GM19463 (cell line): Measurements from ENCODE around the gene PEF1.
"Not testable (repeated sequence)": the region's sequence is repeated elsewhere in the genome, so short reads cannot be mapped to it uniquely, and the experiment has no call there.

Source experiments
- ATAC-seq: cut with Tn5 transposase; IDR thresholded peaks from one replicate; pipeline ENCODE4 v1.9.1; 2021; ENCODE audit warnings: mild to moderate bottlenecking, moderate library complexity; ENCODE audit not compliant: unreplicated experiment

Gene PEF1

DNA sequence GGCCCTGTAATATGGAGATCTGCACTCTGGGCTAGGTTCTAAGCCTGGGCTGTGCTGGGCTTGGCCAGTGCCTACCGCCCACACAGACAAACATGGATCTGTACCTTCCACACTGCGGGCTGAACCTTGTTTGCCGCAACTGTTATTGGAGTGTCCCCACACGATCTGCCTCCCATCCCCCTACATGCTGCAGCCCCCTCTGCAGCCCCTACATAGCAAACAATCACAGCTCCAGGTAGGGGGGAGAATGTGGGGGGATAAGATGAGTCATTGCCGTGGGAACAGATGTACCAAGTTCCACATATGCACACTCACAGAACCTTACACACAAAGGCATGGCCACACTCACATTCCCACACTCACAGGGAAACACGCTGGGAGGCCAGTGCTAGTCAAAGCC is 29.3 kb downstream of the PEF1 start:
- ATAC-seq, result no peak

DNA sequence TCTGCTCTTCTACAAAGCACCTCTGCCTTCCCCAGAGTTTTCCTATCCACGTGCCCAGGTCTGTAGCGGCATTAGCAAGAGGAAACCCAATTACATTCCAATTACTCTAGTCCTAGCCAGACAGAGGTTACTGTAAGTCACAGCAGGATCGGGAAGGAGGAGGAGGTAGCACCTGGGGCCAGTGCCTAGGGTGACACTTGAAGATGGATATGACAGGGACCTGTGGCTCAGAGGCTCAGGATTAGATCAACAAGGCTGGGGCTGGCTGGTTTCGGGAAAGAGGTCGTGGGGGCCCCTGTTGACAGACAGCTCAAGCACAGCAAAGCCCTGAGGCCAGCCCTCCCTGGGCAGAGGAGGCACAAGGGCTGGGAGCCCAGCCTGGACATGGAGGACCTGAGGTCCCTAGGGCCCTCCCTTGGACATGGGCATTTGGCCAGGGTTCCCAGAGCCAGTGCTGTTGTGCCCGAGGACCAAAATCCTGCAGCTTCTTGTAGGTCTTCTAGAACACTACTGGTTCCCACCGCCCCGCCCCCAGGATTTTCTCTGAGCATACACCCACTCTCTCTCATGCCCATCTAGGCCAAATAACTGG is 30.2 kb downstream of the PEF1 start:
- ATAC-seq, result no peak

DNA sequence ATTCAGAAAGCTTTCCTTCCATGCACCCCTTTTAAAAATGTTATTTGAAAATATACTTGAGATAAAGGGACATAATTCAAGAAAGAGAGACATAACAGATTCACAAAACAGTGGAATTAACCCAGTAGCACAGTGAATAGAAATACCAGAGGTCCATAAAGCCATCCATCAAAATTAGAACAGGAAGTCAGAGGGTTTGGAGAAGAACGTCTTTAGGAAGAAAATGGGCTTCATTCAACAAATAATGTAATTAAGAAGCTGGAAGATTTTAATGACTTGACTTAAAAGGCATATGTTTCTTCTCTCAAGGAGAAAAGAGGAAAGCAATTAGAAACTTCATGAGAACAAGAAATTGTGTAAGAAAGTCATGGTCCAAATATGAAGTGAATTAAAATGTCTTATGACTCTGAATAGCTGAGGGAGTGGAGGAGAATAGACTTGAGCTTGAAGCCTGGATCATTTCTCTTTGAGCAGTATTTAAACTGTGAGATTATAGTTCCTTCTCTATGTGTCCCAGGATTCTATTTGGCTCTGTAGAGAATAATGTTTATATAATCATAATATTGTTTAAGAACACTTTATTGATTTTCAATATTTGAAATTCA is 35.1 kb downstream of the PEF1 start:
- no peak for ATAC-seq

DNA sequence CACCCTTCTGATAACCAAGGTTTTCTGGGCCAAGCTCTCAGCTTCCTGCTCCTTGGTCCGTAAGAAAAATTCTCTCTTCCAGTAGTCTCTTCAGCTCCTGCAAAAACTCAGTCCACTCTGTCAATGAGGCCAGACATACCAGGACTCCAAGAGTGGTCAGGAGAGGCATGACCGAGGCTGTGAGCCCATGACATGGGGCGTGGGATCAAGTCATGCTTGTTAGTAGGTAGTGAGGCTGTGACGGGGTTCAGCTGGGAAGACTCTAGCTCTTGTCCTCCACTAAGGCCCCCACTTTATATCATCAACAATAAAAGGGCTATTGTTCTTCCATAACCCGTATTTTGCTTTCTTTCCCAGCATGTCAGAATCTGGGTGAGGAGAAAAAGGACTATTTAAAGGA is 37.3 kb downstream of the PEF1 start:
- no peak for ATAC-seq

DNA sequence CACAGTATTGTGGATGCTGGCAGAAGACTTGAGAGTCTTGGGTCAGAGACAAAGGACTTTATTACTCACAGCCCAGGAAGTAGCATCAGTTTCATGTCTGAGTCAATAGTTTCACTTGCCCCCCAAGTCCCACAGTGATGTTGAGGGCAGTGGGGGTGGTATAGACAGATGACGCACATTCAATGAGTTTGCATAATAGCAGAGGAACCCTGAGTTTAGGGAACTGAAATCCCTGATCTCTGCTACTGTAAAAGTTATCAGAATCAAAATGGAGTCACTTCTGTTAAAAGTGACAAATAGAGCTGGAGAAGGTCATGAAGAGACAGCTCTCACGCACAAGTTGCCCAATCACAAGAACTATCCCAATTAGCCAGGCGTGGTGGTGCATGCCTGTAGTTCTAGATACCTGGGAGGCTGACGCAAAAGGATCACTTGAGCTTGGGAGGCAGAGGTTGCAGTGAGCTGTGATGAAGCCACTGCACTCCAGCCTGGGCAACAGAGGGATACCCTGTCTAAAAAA is 38.7 kb downstream of the PEF1 start:
- ATAC-seq, result peak; percentile 92

DNA sequence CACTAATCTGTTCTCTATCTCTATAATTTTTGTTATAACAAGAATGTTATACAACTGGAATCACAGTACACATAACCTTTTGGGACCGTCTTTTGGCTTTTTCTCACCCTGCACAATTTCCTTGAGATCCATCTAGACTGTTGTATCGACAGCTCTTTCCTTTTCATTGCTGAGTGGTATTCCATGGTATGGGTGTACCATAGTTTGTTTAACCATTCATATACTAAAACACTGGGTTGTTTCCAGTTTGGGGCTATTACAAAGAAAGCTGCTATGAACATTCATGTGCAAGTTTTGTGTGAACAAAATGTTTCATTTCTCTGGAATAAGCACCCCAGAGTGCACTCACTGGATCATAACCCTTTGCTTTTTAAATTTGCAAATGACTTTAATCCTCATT is 42.6 kb downstream of the PEF1 start:
- no peak for ATAC-seq

DNA sequence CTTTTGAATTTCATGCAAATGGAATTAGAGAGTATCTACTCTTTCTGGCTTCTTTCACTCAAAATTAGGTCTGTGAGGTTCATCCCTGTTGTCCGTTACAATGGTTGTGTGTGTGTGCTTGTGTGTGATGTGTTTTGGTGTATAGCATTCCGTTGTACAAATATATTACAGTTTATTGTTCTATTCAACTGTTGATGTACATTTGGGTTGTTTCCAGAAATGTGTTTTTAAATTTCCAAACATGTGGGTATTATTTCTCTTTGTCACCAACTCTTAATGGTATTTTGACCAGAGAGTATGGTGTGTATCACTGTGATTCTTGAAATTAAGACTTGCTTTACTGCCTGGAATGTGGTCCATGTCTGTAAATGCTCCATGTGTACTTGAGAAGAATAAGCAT is 44.0 kb downstream of the PEF1 start:
- no peak for ATAC-seq

DNA sequence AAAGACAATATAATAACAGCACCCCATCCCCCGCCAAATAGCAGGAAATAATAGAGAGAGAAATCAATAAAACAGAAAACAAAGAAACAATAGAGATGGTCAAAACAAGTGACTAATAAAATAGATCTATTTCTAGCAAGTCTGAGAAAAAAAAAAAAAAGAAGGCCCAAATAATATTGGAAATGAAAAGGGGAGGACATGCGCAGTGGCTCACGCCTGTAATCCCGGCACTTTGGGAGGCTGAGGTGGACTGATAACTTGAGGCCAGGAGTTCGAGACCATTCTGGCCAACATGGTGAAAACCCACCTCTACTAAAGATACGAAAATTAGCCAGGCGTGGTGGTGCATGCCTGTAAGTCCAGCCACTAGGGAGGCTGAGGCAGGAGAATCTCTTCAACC is 45.7 kb downstream of the PEF1 start:
- no peak for ATAC-seq

DNA sequence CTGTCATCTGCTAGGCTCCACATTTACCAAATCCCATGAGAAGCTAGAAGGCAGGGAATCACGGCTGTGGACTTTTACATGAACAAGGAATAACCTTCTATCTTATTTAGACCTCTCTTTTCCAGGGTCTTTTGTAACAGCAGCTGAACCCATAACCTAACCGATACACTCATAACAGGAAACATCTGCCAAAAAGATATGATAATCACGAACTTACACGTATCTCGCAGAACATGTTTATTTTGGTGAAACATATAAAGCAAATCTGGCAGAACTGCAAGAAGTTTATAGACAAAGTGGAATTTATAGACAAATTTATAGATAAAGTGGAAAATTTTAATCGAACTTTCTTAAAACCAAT is 48.0 kb downstream of the PEF1 start:
- ATAC-seq, result no peak

DNA sequence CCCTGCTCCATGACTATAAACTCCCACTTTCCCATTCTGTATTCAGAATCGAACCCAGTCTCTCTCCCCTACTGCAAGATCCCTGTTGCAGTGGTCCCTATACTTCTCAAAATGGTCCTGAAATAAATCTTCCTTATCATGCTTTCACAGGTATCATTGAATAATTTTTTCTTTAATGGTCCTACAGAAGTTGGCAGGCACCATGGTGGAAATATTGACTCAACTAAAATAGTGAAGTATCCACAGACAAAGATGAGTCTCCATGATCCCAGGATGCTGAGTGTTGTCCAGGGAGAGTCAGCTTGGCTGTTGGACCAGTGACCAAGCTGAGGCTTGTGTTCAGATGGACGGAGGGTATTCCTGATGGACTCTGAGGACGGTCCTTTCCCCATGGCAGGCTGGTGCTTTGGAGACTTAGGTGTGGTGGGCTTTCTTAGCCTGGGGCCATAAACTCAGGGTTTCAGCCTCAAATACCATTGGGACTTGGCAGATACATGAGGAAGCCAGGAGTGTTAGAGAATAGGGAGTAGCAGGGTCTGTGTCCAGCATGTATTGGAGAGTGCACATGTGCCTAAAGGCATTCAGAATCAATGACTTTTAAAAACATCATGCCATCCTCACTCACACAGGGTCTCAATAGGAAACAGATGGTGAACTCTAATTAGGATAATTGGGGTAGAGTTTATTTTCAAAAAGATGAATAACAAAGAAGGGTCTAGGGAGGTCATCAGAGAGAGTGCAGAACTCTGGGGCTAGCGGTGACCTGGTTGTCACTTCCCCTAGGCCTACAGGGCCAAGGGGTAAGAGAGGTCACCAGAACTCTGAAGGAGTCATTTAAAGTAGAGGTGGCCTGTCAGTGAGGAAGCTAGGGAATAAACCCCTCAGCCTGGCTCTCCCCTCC is 48.6 kb downstream of the PEF1 start:
- no peak for ATAC-seq

DNA sequence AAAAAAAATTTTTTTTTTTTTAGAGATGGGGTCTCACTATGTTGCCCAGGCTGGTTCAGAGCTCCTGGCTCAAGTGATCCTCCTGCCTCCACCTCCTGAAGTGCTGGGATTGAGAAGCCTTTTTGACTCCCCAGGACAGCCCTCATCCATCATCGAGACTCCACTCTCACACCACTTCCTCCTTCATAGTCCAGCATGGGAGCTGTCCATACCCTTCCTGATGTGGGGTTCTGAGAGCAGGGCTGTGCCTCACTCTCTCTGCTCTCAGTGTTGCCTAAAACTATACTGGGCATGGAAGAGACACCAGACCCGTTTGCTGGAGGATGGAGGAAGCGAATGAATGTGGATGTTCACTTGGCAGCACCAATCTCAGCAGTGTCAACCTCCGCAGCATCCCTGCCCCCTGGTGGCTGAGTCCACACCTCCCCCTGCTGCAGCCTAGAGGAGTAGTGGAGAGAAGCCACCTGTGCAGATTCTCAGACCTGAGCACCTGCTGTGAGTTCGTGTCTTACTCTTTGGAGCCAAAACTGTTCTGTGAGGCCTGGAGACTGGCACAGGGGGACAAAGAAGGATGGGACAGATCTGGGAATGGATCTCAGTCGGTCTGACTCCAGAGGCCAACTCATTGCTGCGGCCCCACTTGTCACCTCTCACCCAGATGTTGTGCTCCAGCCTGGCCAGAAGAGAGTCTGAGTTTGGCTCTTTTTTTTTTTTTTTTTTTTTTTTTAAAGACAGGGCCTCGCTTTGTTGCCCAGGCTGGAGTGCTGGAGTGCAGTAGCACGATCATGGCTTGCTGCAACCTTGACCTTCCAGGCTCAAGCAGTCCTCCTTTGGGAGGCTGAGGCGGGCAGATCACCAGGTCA is 50.7 kb downstream of the PEF1 start:
- ATAC-seq, result no peak

DNA sequence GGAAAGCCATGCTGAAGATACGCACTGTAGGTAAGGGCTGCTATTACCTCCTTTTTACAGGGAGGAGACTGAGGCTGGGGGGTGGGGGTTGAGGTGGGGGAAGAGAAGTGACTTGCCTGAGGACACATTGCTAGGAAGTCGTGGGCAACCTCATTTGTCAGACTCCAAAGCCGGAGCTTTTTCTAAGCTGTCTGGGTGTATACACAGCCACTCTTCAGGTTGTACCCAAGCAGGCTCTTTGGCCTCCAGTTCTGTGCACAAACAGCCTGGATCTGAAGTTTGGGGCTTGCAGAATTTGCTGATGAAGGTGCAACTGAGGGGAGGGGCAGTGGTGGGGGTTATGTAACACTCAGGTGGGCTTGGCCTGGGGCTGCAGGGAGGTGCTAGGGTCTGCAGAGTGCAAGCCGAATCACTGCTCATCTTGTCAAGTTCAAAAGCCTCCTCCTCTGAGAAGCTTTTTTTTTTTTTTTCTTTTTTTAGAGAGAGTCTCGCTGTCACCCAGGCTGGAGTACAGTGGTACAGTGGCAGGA is 51.5 kb downstream of the PEF1 start:
- ATAC-seq, result no peak

DNA sequence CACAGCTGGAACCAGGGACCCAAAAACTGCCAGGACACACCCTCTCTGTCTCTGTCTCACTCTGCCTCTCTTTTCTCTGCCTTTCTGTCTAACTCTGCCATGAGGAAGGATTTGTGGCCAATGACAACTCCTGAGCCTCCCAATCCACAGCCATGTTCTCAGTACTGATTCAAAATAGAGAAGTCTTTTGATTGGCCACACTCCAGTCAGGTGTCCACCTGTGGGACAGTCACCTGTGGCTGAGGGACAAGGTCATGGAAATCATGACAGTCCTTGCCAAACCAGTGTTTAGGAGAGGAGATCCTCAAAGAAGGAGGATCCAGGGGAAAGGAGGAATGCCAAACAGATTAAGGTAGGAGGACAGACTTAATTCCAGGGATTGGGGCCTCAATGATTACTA is 52.5 kb downstream of the PEF1 start:
- no peak for ATAC-seq

DNA sequence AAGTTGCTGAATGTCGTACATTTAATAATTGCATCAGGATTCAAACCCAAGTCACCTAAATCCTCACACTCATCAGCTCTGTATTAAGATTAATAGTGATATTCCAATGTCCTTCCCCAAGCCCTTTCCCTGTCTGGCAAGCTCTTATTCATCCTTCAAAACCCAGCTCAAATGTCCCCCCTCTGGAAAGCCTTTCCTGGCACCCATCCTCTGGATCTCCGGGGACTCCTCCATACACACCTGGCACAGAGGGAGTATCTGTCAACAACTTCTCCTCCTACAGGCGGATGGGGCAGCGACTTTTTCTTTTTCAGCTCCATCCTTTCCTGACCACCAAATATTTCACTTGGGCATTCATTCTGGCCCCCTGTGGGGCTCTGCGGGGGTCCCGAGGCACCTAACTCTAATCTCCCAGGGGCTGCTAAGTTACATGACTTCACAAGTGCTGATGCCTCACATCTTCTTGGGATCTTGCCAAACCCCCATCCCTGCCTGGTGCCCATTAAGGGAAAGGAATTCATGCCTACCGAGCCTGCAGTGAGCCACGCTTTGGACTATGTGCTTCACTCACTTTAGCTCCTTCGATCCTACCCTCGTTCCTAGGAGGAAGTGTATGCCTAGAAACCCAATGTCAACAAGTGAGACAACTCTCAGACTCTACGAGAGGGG is 53.1 kb downstream of the PEF1 start:
- no peak for ATAC-seq

DNA sequence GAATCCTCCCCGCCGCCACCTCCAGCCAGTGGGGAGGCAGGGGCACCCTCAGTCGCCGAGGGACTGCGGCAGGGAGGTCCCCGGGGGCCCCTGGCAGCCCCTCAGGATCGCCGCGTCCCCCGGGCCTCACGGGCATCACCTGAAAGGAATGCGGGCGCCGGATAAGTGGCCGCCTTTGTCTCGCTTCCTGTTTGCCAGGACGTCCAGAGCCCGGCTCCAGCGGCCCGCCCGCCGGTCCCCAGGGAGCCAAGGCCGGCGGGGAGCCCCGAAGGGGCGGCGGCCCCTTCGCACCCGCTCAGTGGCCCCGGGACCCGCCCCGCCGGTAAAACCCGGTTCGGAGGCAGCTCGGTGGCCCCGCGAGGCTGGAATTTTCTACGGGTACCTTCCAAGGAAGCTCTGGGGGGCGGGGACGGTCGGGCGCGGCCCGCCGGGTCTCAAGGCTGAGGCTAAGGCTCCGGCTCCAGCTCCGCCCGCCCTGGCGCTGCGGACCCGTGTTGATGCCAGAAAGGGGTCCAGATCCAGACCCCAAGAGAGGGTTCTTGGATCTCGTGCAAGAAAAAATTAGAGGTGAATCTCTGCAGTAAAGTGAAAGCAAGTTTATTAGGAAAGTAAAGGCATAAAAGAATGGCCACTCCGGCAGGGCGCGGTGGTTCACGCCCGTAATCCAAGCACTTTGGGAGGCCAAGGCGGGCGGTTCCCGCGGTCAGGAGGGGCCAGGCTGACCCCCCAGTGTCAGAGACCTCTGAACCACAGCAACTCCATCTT is 55.7 kb downstream of the PEF1 start:
- ATAC-seq, result no peak

DNA sequence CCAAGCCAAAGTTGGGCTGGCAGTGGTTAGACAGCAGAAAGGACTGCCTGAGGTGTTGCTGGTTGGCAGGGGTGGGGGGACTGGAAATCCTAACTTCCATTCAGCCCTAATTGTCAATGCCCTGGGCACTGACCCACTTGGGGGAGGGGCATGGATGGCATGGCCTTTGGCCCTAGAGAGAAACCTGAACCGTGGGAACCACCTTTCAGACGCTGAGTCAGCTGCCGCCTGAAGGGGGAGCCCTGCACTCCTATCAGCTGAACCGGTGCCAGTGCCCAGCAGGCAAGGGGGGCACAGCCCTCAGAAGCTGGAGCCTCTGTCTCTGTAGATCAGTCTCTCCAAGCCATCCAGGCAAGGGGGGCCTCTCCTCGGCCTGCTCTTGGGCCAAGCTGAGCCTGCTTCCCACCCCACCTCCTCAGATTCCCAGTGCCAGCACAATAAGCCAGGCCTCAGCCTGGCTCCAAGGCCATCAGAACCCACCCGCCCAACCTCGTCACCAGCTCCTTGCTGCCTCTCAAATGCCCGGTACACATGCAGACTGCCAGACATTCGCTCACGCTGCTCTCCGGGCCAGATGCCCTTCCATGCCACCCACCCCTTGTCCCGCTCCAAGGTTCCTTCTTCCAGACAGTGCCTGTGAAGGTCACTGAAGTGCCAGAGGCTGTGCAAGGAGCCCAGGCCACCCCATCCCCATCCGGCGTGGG is 56.8 kb downstream of the PEF1 start:
- ATAC-seq, result no peak

DNA sequence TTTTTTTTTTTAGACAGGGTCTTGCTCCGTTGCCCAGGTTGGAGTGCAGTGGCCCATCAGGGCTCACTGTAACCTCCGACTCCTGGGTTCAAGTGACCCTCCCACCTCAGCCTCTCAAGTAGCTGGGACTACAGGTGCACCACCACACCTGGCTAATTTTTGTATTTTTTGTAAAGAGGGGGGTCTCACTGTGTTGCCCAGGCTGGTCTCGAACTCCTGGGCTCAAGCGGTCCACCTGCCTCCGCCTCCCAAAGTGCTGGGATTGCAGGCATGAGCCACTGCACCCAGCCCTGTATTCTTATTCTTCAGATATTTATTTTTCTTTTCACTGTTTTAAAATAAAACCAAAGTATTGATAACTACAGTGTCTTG is 57.4 kb downstream of the PEF1 start:
- ATAC-seq, result not testable (repeated sequence)

DNA sequence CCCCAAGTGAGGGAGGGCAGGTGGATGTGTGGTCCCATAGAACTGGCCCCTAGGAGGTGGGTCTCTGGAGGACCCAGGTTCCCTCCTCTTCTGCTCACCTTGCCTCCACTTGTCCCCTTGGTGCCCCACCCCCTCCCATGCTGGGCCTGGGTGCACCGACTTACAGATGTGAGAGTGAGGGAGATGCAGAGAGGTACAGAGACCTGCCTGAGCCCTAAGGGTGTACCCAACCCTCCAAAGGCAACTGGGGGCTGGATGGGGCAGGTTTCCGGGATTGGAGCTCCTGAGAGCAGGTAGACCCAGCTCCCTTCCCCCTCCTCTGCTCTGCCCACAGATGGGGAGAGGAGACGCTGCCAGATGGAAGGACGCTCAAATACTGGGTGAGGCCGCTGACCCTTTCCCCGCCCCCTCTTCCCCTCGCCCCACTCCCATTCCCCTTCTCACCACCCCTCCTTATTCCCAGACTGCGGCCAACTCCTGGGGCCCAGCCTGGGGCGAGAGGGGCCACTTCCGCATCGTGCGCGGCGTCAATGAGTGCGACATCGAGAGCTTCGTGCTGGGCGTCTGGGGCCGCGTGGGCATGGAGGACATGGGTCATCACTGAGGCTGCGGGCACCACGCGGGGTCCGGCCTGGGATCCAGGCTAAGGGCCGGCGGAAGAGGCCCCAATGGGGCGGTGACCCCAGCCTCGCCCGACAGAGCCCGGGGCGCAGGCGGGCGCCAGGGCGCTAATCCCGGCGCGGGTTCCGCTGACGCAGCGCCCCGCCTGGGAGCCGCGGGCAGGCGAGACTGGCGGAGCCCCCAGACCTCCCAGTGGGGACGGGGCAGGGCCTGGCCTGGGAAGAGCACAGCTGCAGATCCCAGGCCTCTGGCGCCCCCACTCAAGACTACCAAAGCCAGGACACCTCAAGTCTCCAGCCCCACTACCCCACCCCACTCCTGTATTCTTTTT is 58.0 kb downstream of the PEF1 start:
- no peak for ATAC-seq
